Fibroblast of pulmonary artery (primary cell): ENCODE data around the gene DNAJA4.

Experiments
- DNase-seq: peaks from one replicate; pipeline ENCODE4 v3.0.0-alpha.2; 2010; ENCODE audit warnings: low read depth
- H3K4me3 ChIP-seq: replicated peaks from 2 replicates; pipeline ENCODE4 v1.5.1; 2011; ENCODE audit warnings: low read depth, mild to moderate bottlenecking, control low read depth, low read length, moderate library complexity
- TF ChIP-seq, protein P1 (sequence below): IDR thresholded peaks from 2 replicates; pipeline ENCODE4 v1.5.1; 2011; ENCODE audit warnings: mild to moderate bottlenecking, control low read depth, low read length, inconsistent platforms; ENCODE audit errors: missing control alignments

The DNAJA4 gene

DNA sequence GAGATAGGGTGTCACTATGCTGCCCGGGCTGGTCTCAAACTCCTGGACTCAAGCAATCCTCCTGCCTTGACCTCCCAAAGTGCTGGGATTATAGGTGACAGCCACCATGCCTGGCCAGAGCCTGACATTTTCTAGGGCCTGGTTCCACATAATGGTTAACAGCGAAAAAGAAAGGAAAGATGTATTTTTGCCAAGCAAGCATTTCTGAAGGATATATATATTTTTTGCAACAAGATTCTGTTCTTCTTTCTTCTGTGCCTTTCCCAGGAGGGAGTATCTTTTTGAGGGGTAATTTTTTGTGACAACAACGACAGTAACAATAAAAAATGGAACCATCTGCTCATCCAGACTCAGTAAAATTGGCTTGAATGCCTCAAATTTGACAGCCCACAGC lies 8.3 kb upstream of the DNAJA4 start:
- TF ChIP-seq, protein P1, sequence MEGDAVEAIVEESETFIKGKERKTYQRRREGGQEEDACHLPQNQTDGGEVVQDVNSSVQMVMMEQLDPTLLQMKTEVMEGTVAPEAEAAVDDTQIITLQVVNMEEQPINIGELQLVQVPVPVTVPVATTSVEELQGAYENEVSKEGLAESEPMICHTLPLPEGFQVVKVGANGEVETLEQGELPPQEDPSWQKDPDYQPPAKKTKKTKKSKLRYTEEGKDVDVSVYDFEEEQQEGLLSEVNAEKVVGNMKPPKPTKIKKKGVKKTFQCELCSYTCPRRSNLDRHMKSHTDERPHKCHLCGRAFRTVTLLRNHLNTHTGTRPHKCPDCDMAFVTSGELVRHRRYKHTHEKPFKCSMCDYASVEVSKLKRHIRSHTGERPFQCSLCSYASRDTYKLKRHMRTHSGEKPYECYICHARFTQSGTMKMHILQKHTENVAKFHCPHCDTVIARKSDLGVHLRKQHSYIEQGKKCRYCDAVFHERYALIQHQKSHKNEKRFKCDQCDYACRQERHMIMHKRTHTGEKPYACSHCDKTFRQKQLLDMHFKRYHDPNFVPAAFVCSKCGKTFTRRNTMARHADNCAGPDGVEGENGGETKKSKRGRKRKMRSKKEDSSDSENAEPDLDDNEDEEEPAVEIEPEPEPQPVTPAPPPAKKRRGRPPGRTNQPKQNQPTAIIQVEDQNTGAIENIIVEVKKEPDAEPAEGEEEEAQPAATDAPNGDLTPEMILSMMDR = no peak
- no peak overlapping the region for H3K4me3 ChIP-seq
- no peak for DNase-seq

DNA sequence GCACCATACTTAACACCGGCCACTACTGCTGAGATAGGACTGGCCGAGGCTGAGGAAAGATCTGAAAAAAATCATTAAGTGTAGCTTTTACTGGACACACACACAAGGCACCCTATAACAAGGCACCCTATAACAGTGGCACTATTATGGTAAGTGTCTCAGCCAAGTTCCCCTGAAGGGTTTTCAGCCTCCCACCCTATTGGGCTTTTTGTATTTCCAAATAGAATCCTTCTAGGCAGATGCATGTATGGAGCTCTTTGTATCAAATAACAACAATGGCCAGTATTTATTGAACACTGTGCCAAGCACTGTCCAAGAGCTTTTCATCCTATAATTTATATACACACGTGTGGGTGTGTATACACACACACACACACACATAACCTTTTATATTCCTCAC lies 6.7 kb upstream of the DNAJA4 start:
- H3K4me3 ChIP-seq = no peak overlapping the region
- DNase-seq = no peak
- TF ChIP-seq, protein P1 = no peak

DNA sequence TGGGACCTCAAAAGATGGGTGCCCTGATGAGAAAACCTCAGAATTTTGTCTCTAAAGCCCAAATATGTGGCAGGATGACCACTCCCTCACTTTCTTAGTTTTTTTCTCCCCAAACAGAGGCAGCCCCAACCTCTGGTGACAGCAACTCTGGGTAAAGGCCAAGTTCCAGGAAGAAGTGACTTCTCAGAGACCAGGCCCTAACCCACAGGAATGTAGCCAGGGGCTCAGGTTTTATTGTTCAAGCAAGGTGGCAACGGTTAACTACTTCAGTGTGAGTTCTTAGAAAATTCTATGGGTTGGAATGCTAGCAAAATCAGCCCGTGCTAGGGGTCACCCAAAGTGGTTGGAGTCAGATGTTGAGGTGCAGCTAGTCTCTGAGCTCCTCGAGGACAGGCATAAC lies 5.1 kb upstream of the DNAJA4 start:
- H3K4me3 ChIP-seq = no peak overlapping the region
- no peak for DNase-seq
- TF ChIP-seq, protein P1 = no peak

DNA sequence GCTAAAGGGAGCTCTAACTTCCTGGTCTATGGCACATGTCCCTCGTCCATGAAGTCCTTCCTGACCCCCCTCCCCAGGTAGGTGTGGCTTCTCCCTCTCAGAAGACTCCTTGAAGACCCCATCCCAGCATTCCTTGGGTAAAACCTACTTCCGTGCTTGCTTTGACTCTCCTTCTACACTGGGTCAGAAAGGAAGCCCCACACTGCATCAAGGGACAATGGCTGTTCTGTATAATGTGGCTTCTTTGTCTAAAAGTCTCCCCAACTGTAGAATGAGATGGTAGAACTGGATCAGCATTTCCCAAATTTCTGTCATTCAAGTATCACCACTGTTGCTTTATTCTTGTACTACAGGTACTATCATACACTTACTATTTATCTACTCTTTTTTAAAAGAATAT lies 3.9 kb upstream of the DNAJA4 start:
- DNase-seq = no peak
- TF ChIP-seq, protein P1 = no peak
- H3K4me3 ChIP-seq = no peak overlapping the region

DNA sequence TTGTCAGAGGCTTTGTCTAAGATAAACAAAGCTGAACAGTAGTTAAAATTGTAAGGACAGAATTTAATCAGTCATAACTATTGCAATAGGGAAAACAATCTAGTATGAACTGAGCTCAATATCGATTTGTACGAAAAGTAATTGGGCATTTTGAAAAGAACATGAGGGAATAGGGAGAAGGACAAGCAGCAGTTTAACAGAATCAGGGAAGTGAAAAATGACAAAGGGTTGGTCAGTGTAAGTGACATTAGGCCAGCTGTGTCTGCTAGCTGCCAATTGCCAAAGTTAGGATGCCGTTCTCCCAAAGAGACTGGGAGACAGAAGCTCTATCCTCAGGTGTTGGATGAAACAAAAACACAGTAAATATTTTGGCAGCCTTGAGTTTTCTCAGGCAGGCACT lies 3.3 kb upstream of the DNAJA4 start:
- TF ChIP-seq, protein P1 = no peak
- no peak for DNase-seq

DNA sequence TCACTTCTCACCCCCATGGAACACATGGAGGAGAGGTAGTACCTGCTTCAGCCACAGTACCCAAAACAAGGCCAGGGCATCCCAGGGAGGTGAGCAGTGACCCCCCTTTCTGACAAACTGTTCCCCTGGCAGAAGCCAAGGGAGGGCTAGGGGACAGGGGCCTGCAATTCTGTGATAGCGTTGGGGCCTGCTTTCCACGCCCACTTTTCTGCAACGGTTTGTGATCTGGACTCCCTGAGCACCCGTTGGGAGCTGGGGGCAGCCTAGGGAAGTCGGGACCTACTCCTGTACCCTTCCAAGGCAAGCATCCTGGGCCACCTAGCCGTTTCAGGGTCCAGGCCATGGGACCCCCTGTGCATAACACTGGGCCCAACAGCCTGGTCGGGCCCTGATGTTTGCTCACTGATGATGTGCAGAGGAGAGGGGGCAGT lies 996 bp upstream of the DNAJA4 start:
- no peak for DNase-seq
- H3K4me3 ChIP-seq = no peak overlapping the region
- TF ChIP-seq, protein P1 = no peak

More for the DNA sequence above, 3.3 kb upstream of the DNAJA4 start:
- no peak overlapping the region for H3K4me3 ChIP-seq

DNA sequence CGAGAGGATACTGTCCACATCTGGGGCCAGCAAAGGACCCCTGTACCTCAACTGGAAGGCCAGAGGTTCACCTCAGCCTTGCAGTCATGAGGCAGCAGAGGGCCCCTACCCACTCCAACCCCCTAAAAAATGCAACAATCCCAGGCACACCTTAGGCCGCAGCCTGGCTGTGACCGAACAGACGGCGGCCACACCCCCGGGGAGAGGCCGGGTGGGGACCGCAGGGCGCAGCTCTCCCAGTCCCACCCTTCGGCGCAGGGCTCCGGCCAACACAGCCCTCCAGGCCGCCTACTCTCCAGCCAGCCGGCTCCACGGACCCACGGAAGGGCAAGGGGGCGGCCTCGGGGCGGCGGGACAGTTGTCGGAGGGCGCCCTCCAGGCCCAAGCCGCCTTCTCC lies 457 bp upstream of the DNAJA4 start:
- no peak for DNase-seq
- H3K4me3 ChIP-seq = no peak overlapping the region
- TF ChIP-seq, protein P1 = no peak
